IMR-90 (cell line): ENCODE data around the gene KY. TPM values are rescaled to one million over a fixed set of nuclear protein-coding genes. Genes with fewer than 3 reads are reported as not detected.

ENCODE experiments used
- ATAC-seq: fragments of 200-7000 bp; cut with Tn5 transposase; 2 replicates; pipeline ENCODE4 v1.9.1; 2020; ENCODE audit warnings: low read depth, mild to moderate bottlenecking, moderate library complexity
- BruUV-seq: library from RNA; stranded (reverse); fragments of 400-500 nt; replicated peaks from 2 replicates; lab custom pipeline; 2021; lab: Mats Ljungman, UMichigan
- CTCF ChIA-PET: fragments of 300-600 bp; formaldehyde crosslinking; extraction: SDS; loops from one replicate; lab custom pipeline; 2021; ENCODE audit warnings: antibody characterized with exemption; lab: Yijun Ruan, JAX
- POLR2A ChIA-PET: fragments of 300-600 bp; sonication (Branson Sonifier 250); formaldehyde crosslinking; loops from one replicate; lab custom pipeline; 2022; ENCODE audit warnings: antibody characterized with exemption; ENCODE audit not compliant: unreplicated experiment; lab: Charles Lee
- DNase-seq: peaks from one replicate; pipeline ENCODE4 v3.0.0; 2013
- H2AFZ ChIP-seq: replicated peaks from 2 replicates; pipeline ENCODE3; 2013; ENCODE audit warnings: low read length, mild to moderate bottlenecking; ENCODE audit not compliant: poor library complexity
- H2AK5ac ChIP-seq: 2 replicates; pipeline ENCODE4 v1.6.1; 2013; ENCODE audit warnings: low read depth, low read length, inconsistent platforms
- H2AK9ac ChIP-seq: replicated peaks from 2 replicates; pipeline ENCODE3; 2013; ENCODE audit warnings: mild to moderate bottlenecking, low read depth, low read length, moderate library complexity; ENCODE audit not compliant: poor library complexity
- H2BK120ac ChIP-seq: 2 replicates; pipeline ENCODE4 v1.6.1; 2013; ENCODE audit warnings: low read depth, low read length, inconsistent platforms
- H2BK15ac ChIP-seq: 3 replicates; pipeline ENCODE4 v1.6.1; 2013; ENCODE audit warnings: low read depth, low read length, inconsistent platforms
- H2BK20ac ChIP-seq: 2 replicates; pipeline ENCODE4 v1.6.1; 2013; ENCODE audit warnings: low read depth, mild to moderate bottlenecking, inconsistent platforms, low read length, moderate library complexity
- H2BK5ac ChIP-seq: 2 replicates; pipeline ENCODE4 v1.6.1; 2013; ENCODE audit warnings: mild to moderate bottlenecking, low read depth, low read length, inconsistent platforms; ENCODE audit not compliant: poor library complexity, severe bottlenecking
- H3K14ac ChIP-seq: replicated peaks from 2 replicates; pipeline ENCODE4 v1.6.1; 2013; ENCODE audit warnings: low read depth, low read length, inconsistent platforms
- H3K18ac ChIP-seq: 2 replicates; pipeline ENCODE4 v1.6.1; 2013; ENCODE audit warnings: low read depth, low read length, control low read depth
- H3K23ac ChIP-seq: 2 replicates; pipeline ENCODE4 v1.6.1; 2013; ENCODE audit warnings: low read depth, low read length, inconsistent platforms
- H3K27ac ChIP-seq: 2 replicates; pipeline ENCODE4 v1.5.1; 2013; ENCODE audit warnings: mild to moderate bottlenecking, control low read depth, low read length; ENCODE audit not compliant: insufficient read depth
- H3K27me3 ChIP-seq: 2 replicates; pipeline ENCODE4 v1.6.1; 2013; ENCODE audit warnings: low read length; ENCODE audit not compliant: control insufficient read depth, insufficient read depth
- H3K36me3 ChIP-seq: 2 replicates; pipeline ENCODE4 v1.6.1; 2013; ENCODE audit warnings: low read length, mixed read lengths; ENCODE audit not compliant: control insufficient read depth, insufficient read depth
- H3K4ac ChIP-seq: 2 replicates; pipeline ENCODE4 v1.6.1; 2013; ENCODE audit warnings: low read depth, low read length, inconsistent platforms
- H3K4me1 ChIP-seq: 2 replicates; pipeline ENCODE4 v1.6.1; 2013; ENCODE audit warnings: low read length, mixed read lengths; ENCODE audit not compliant: control insufficient read depth, insufficient read depth
- H3K4me2 ChIP-seq: 2 replicates; pipeline ENCODE4 v1.6.1; 2013; ENCODE audit warnings: low read depth, mild to moderate bottlenecking, control low read depth, low read length, moderate library complexity
- H3K4me3 ChIP-seq: 2 replicates; pipeline ENCODE4 v1.5.1; 2013; ENCODE audit warnings: low read depth, mild to moderate bottlenecking, control low read depth, low read length, moderate library complexity; ENCODE audit not compliant: insufficient read depth
- H3K56ac ChIP-seq: 2 replicates; pipeline ENCODE4 v1.6.1; 2013; ENCODE audit warnings: low read length, inconsistent platforms; ENCODE audit not compliant: insufficient read depth; ENCODE audit errors: extremely low read depth
- H3K79me1 ChIP-seq, 2 experiments: 2 replicates each; pipeline ENCODE4 v1.6.1; 2013; ENCODE audit warnings: low read length in 2 of 2, inconsistent platforms in 1 of 2, low read depth in 1 of 2
- H3K9ac ChIP-seq: 2 replicates; pipeline ENCODE4 v1.6.1; 2013; ENCODE audit warnings: low read depth, low read length, control low read depth
- H3K9me1 ChIP-seq: 2 replicates; pipeline ENCODE4 v1.6.1; 2013; ENCODE audit warnings: low read length, inconsistent platforms; ENCODE audit not compliant: insufficient read depth
- H3K9me3 ChIP-seq: 2 replicates; pipeline ENCODE4 v1.6.1; 2013; ENCODE audit warnings: low read length; ENCODE audit not compliant: control insufficient read depth, insufficient read depth
- H4K20me1 ChIP-seq: 2 replicates; pipeline ENCODE4 v1.6.1; 2013; ENCODE audit warnings: low read length, inconsistent platforms; ENCODE audit not compliant: insufficient read depth
- H4K5ac ChIP-seq: 2 replicates; pipeline ENCODE4 v1.6.1; 2013; ENCODE audit warnings: mild to moderate bottlenecking, low read depth, low read length, control low read depth
- H4K8ac ChIP-seq, 2 experiments: 2 replicates each; pipeline ENCODE4 v1.6.1; 2013; ENCODE audit warnings: low read depth in 2 of 2, low read length in 2 of 2, control low read depth in 1 of 2, inconsistent platforms in 1 of 2
- H4K91ac ChIP-seq: 2 replicates; pipeline ENCODE4 v1.6.1; 2013; ENCODE audit warnings: low read depth, low read length, inconsistent platforms; ENCODE audit not compliant: insufficient read depth
- MAFK ChIP-seq: IDR thresholded peaks from 2 replicates; pipeline ENCODE4 v1.6.1; 2012; ENCODE audit warnings: low read depth, low read length, improper control_type of control experiment
- MAZ ChIP-seq: IDR thresholded peaks from 2 replicates; pipeline ENCODE4 v1.6.1; 2012; ENCODE audit warnings: low read depth, mild to moderate bottlenecking, low read length, improper control_type of control experiment, moderate library complexity, borderline replicate concordance
- MXI1 ChIP-seq: IDR thresholded peaks from 2 replicates; pipeline ENCODE4 v1.6.1; 2012; ENCODE audit warnings: low read depth, mild to moderate bottlenecking, low read length, moderate library complexity, borderline replicate concordance
- dilution Hi-C: fragments of 300-500 bp; cut with HindIII; formaldehyde crosslinking; loops from one replicate; pipeline ENCODE4 v1.14.3; 2018; ENCODE audit warnings: low sequenced_read_pairs; ENCODE audit not compliant: unreplicated experiment
- in situ Hi-C: fragments of 300-500 bp; cut with MboI; formaldehyde crosslinking; loops from 3 replicates; pipeline ENCODE4 v1.14.3; 2019; ENCODE audit warnings: low sequenced_read_pairs, inconsistent platforms, mixed read lengths
- intact Hi-C: fragments of 100-400 bp; cut with micrococcal nuclease; formaldehyde crosslinking; loops from 2 replicates; pipeline ENCODE4 v1.10.0; 2022
- polyA plus RNA-seq, 3 experiments: library from polyadenylated mRNA; depleted of rRNA; stranded (reverse); fragments of >200 nt; gene quantifications; 2 replicates each; pipeline ENCODE4 v1.2.3, GENCODE V29; 2012; ENCODE audit warnings: low replicate concordance in 1 of 3
- total RNA-seq: library from RNA; depleted of rRNA; stranded (reverse); fragments of >200 nt; gene quantifications from 2 replicates; pipeline ENCODE4 v1.2.3, GENCODE V29; 2012

Gene KY
- total and polyA plus RNA-seq, 2 of the 4 experiments (the other 2 are of a cell fraction): under 0.01 to 0.09 TPM

- Histone ChIP-seq H2AFZ (no peak overlapping the region), H3K27ac (no peak overlapping the region), H2BK20ac (no peak overlapping the region), H4K20me1 (no peaks in the 10 kb centered on the region), H3K14ac (no peak overlapping the region), H3K4me1 (no peaks in the 10 kb centered on the region), H3K4me3 (no peak overlapping the region), H2BK15ac (no peak overlapping the region), H3K4me2 (no peak overlapping the region), H3K56ac (no peak overlapping the region), H3K9me1 (no peaks in the 10 kb centered on the region), H4K91ac (no peak overlapping the region), H2BK5ac (no peak overlapping the region), H4K5ac (no peak overlapping the region), H4K8ac (no peak overlapping the region), H3K9ac (no peak overlapping the region), H3K36me3 (no peaks in the 10 kb centered on the region), H2BK120ac (no peak overlapping the region), H2AK9ac (no peak overlapping the region), H2AK5ac (no peak overlapping the region), H3K27me3 (peaks cover 9% of the 10 kb centered on the region), H3K79me1 (no peaks in the 10 kb centered on the region), H3K18ac (no peak overlapping the region), H3K4ac (no peak overlapping the region), H3K9me3 (no peaks in the 10 kb centered on the region), H3K23ac (no peak overlapping the region)
- ChIA-PET CTCF (interaction anchor here (1.0 kb wide), 1 partner anchor 10 kb away, joined by 4 read pairs; no protein-coding TSS in a partner anchor), POLR2A (no interaction called here)
- intact Hi-C loops: no loop called here
- TF ChIP-seq MAZ: no peak
- TF ChIP-seq MXI1: no peak
- TF ChIP-seq MAFK: no peak
- DNase-seq (no peak), ATAC-seq (no peak)
- in situ Hi-C loops: no loop called here
- BruUV-seq: no TSS peak
- dilution Hi-C loops: no loop called here
Measured at GRCh38 chr3:134590766-134591165, 60.1 kb downstream of the KY start.
